ENCODE measurements around the gene TDP2.

TDP2 gene

GRCh38 chr6:24603241-24603640 is 63.5 kb downstream of the TDP2 start:
- DNase-seq (ENCODE audit: low read depth in 2 of 2): no peak

DNA sequence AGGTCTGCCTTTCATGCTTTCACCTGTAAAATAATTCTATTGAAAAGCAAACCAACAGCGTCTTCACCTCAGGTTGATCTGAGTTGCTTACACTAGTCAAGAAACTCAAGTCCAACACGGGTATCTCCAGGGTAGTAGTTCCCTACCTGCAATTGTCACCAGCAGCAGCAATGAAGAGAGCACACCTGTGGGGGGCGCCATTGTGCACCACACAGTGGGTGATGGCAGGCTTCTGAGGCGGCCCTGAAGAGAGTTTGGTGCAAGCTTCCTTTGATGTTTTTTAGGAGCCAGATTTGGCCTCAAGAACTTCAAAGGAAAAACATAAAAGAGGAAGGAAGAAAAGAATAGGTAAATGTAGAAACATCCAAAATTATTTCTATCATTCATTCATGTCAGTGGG is 65.8 kb downstream of the TDP2 start:
- DNase-seq (ENCODE audit: low read depth in 2 of 2): no peak

All from stimulated activated CD4-positive, alpha-beta T cell treated with anti-CD3 and anti-CD28 coated beads, Interleukin-1b, Interleukin-23, amount 100 ng/mL, for 1 hour (primary cell).